C4-2B (cell line): ENCODE data around the gene NBPF1.
"Not testable (repeated sequence)": the region's sequence is repeated elsewhere in the genome, so short reads cannot be mapped to it uniquely, and the experiment has no call there.

ENCODE experiments used
- CTCF ChIP-seq: fragments of 450-650 bp; conservative IDR thresholded peaks from 2 replicates; pipeline ENCODE4 v1.5.1; 2017; ENCODE audit warnings: mild to moderate bottlenecking
- ZFX ChIP-seq: fragments of 450-650 bp; IDR thresholded peaks from 2 replicates; pipeline ENCODE4 v1.6.1; 2017

- not testable (repeated sequence) for TF ChIP-seq CTCF, ZFX
Measured at GRCh38 chr1:16621681-16622315, 8.4 kb upstream of the NBPF1 start.
